ENCODE data around the gene PSIP1.

DNA sequence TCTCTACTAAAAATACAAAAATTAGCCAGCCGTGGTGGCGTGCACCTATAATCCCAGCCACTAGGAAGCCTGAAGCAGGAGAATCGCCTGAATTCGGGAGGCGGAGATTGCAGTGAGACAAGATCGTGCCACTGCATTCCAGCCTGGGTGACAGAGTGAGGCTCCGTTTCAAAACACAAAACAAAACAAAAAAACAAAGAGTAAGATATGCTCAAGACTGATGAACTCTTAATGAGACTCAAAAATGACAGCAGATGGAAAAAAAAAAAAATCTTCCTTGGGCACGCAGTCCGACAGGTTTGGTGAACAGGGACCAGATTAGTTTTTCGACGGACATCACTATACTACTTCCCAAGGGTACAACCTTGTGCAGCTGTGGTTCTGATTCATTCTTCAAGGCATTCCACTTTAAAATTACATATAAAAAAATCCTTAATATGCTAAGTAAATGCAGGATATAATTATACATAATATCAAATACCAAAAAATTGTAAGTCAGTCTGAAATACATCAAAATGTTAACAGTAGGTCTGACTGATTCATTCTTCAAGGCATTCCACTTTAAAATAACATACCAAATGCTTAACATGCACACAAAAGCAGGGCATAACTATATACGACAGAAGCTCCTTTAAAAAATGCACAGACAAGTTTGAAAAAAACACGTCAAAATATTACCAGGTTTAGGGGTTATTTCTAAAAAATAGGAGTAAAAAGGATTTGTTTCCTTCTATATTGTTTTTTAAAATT is 12.3 kb downstream of the PSIP1 start:
- TF ChIP-seq CTCF (IDR thresholded peaks at IDR 0.05; ENCODE audit: borderline replicate concordance, extremely low read depth, low read length, poor library complexity, severe bottlenecking) (no peak), EZH2 (IDR thresholded peaks at IDR 0.05; ENCODE audit: borderline replicate concordance, low read depth, low read length, severe bottlenecking) (no peak)
